Measurements from ENCODE around the gene WDFY1. TPM values are rescaled to one million over a fixed set of nuclear protein-coding genes. Genes with fewer than 3 reads are reported as not detected.

The WDFY1 gene
- polyA plus RNA-seq, 3 donors: 31.7 to 59.8 (median 40.7) TPM

DNA sequence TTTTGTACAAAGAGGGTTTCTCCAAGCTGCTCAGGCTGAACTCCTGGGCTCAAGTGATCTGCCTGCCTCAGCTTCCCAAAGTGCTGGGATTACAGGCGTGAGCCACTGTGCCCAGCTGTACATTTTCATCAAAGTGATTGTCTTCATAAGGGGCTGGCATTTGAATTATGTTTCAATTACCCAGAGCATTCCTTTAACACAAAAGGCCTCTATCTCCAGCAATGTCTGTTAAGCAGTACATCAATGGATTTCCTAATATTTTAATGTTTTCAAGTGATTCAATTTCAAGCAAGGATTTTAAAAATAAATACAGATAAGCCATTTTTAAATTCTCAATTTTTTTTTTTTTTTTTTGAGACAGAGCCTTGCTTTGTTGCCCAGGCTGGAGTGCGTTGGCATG lies 56.9 kb downstream of the WDFY1 start:
- intact Hi-C loops (cut with micrococcal nuclease): no loop called here
- Histone ChIP-seq H3K79me2 (ENCODE audit: insufficient read depth, low read length) (peaks cover 36% of the 10 kb centered on the region), H3K27ac (ENCODE audit: low read depth in 1 of 2, low read length in 2 of 2) (peak overlapping the region; percentile 54 to 78), H3K4me3 (replicated peaks in 1 of 3; ENCODE audit: low read depth in 2 of 3, low read length in 3 of 3) (no peak overlapping the region), H3K4me1 (ENCODE audit: control insufficient read depth in 1 of 2, insufficient read depth in 2 of 2, low read length in 2 of 2) (peaks cover 36 to 39% of the 10 kb centered on the region in 2 donors), H3K9me3 (replicated peaks in 1 of 2; ENCODE audit: control insufficient read depth in 1 of 2, insufficient read depth in 1 of 2, low read length in 2 of 2) (no peaks in the 10 kb centered on the region), H3K36me3 (replicated peaks in 1 of 2; ENCODE audit: control insufficient read depth in 1 of 2, insufficient read depth in 2 of 2, low read length in 2 of 2) (peaks cover 33 to 56% of the 10 kb centered on the region in 2 donors), H2AFZ (ENCODE audit: insufficient read depth, low read depth, low read length, poor library complexity, severe bottlenecking) (no peak overlapping the region), H3K4me2 (replicated peaks; ENCODE audit: extremely low read depth, low read length, poor library complexity, severe bottlenecking) (no peak overlapping the region), H4K20me1 (ENCODE audit: insufficient read depth, low read length) (peaks cover 10% of the 10 kb centered on the region), H3K27me3 (ENCODE audit: control insufficient read depth in 2 of 2, insufficient read depth in 2 of 2, low read length in 2 of 2) (no peaks in the 10 kb centered on the region), H3K9ac (ENCODE audit: insufficient read depth, low read length, poor library complexity, severe bottlenecking) (no peak overlapping the region)
- Mint-ChIP-seq H3K36me3 (peaks cover 47 to 54% of the 10 kb centered on the region in 2 donors), H3K4me1 (peaks cover 36% of the 10 kb centered on the region), H3K9me3 (no peaks in the 10 kb centered on the region), H3K27me3 (ENCODE audit: low read depth in 3 of 3) (no peaks in the 10 kb centered on the region), H3K27ac (peak overlapping the region; percentile 25 to 92 (median 81)), H3K4me3 (no peak overlapping the region)
- no CpG with 5 or more reads among the region's 2 CpGs for WGBS (ENCODE audit: insufficient coverage)
- DNase-seq: no peak
- no peak for TF ChIP-seq CTCF (IDR thresholded peaks at IDR 0.05)

- Mint-ChIP-seq H3K4me1 (peaks cover 36% of the 10 kb centered on the region), H3K27ac (peak overlapping the region; percentile 87 to 96 (median 91)), H3K27me3 (ENCODE audit: low read depth in 3 of 3) (no peaks in the 10 kb centered on the region), H3K9me3 (no peaks in the 10 kb centered on the region), H3K36me3 (peaks cover 42 to 55% of the 10 kb centered on the region in 2 donors), H3K4me3 (peak overlapping the region; percentile 62 to 86)
- Histone ChIP-seq H3K79me2 (ENCODE audit: insufficient read depth, low read length) (peaks cover 36% of the 10 kb centered on the region), H2AFZ (ENCODE audit: insufficient read depth, low read depth, low read length, poor library complexity, severe bottlenecking) (no peak overlapping the region), H3K27ac (ENCODE audit: low read depth in 1 of 2, low read length in 2 of 2) (peak overlapping the region; percentile 60 to 78), H3K4me2 (replicated peaks; ENCODE audit: extremely low read depth, low read length, poor library complexity, severe bottlenecking) (peak overlapping the region; percentile 51), H3K4me3 (replicated peaks in 1 of 3; ENCODE audit: low read depth in 2 of 3, low read length in 3 of 3) (peak overlapping the region in 2 of 3 experiments; percentile 2 to 45), H3K36me3 (replicated peaks in 1 of 2; ENCODE audit: control insufficient read depth in 1 of 2, insufficient read depth in 2 of 2, low read length in 2 of 2) (peaks cover 36 to 56% of the 10 kb centered on the region in 2 donors), H4K20me1 (ENCODE audit: insufficient read depth, low read length) (peaks cover 10% of the 10 kb centered on the region), H3K9ac (ENCODE audit: insufficient read depth, low read length, poor library complexity, severe bottlenecking) (peak overlapping the region; percentile 12), H3K4me1 (ENCODE audit: control insufficient read depth in 1 of 2, insufficient read depth in 2 of 2, low read length in 2 of 2) (peaks cover 36 to 39% of the 10 kb centered on the region in 2 donors), H3K27me3 (ENCODE audit: control insufficient read depth in 2 of 2, insufficient read depth in 2 of 2, low read length in 2 of 2) (no peaks in the 10 kb centered on the region), H3K9me3 (replicated peaks in 1 of 2; ENCODE audit: control insufficient read depth in 1 of 2, insufficient read depth in 1 of 2, low read length in 2 of 2) (no peaks in the 10 kb centered on the region)
- TF ChIP-seq CTCF (IDR thresholded peaks at IDR 0.05): no peak
- peak in 2 of 3 donors; percentile 26 to 51 for DNase-seq
- no CpG with 5 or more reads among the region's 5 CpGs for WGBS (ENCODE audit: insufficient coverage)
- intact Hi-C loops (cut with micrococcal nuclease): no loop called here
Observed at GRCh38 chr2:223887127-223887526, 58.0 kb downstream of the WDFY1 start.
